ENCODE data around the gene SGSH. TPM values are rescaled to one million over a fixed set of nuclear protein-coding genes. Genes with fewer than 3 reads are reported as not detected.

Gene SGSH
- polyA plus RNA-seq, 1 donor (not counting 4 experiments of a cell fraction or from before 2014, with no cell fraction given): 9.6 TPM

DNA sequence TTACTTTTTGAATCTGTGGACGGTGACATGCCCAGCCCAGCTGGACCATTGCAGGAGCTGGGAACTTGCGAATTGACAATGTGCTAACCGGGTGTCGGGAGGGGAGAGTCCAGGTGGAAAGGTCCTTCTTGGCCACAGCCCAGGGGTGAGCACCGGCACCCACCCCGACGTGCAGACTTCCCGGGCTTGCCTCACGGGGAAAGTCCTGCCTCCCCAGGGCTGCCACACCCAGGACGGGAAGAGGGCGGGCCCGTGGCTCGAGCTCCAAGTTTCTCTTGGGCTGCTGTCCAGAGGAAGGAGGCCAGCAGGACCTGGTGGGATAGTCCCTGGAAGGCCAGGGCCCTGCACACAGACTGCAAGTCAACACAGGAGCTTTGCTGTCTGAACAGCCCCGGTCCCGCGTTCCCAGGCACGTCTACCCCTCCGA lies 32.6 kb downstream of the SGSH start:
- Histone ChIP-seq H2AFZ (ENCODE audit: control insufficient read depth, low read length) (peak overlapping the region; percentile 89), H3K36me3 (ENCODE audit: control insufficient read depth in 2 of 2, extremely low read depth in 1 of 2, insufficient read depth in 2 of 2, low read length in 2 of 2) (no peaks in the 10 kb centered on the region), H3K27me3 (ENCODE audit: control insufficient read depth, extremely low read depth, insufficient read depth, low read length) (peaks cover 9% of the 10 kb centered on the region), H3K4me2 (ENCODE audit: control insufficient read depth, extremely low read depth, insufficient read depth, low read depth, low read length) (peak overlapping the region; percentile 100), H4K20me1 (ENCODE audit: control insufficient read depth, extremely low read depth, insufficient read depth, low read length) (no peaks in the 10 kb centered on the region), H3K9me3 (ENCODE audit: control insufficient read depth, low read depth, low read length) (no peaks in the 10 kb centered on the region), H3K79me2 (ENCODE audit: control insufficient read depth, insufficient read depth, low read length) (no peaks in the 10 kb centered on the region), H3K9me1 (ENCODE audit: control insufficient read depth, extremely low read depth, insufficient read depth, low read length) (peaks cover 2% of the 10 kb centered on the region), H3K4me3 (ENCODE audit: control insufficient read depth in 2 of 3, extremely low read depth in 1 of 3, insufficient read depth in 2 of 3, low read depth in 1 of 3, low read length in 3 of 3) (peak overlapping the region; percentile 32 to 71 (median 61)), H3K4me1 (ENCODE audit: control insufficient read depth, extremely low read depth, insufficient read depth, low read length) (peaks cover 34% of the 10 kb centered on the region), H3K27ac (ENCODE audit: control insufficient read depth, insufficient read depth, low read length) (peak overlapping the region; percentile 83), H3K9ac (ENCODE audit: control insufficient read depth, extremely low read depth, insufficient read depth, low read length) (peak overlapping the region; percentile 77)
- TF ChIP-seq, protein P1, sequence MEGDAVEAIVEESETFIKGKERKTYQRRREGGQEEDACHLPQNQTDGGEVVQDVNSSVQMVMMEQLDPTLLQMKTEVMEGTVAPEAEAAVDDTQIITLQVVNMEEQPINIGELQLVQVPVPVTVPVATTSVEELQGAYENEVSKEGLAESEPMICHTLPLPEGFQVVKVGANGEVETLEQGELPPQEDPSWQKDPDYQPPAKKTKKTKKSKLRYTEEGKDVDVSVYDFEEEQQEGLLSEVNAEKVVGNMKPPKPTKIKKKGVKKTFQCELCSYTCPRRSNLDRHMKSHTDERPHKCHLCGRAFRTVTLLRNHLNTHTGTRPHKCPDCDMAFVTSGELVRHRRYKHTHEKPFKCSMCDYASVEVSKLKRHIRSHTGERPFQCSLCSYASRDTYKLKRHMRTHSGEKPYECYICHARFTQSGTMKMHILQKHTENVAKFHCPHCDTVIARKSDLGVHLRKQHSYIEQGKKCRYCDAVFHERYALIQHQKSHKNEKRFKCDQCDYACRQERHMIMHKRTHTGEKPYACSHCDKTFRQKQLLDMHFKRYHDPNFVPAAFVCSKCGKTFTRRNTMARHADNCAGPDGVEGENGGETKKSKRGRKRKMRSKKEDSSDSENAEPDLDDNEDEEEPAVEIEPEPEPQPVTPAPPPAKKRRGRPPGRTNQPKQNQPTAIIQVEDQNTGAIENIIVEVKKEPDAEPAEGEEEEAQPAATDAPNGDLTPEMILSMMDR (optimal IDR thresholded peaks at IDR 0.05 in 1 of 3, IDR thresholded peaks at IDR 0.05 in 1 of 3, conservative IDR thresholded peaks at IDR 0.05 in 1 of 3; ENCODE audit: extremely low read depth in 1 of 3, insufficient read depth in 2 of 3, low read length in 3 of 3): no peak
- TF ChIP-seq EZH2 (IDR thresholded peaks at IDR 0.05; ENCODE audit: low read length): no peak
- FAIRE-seq (no peak), DNase-seq (ENCODE audit: low read depth, low spot score) (no peak)
- dilution Hi-C loops (cut with MboI; ENCODE audit: extremely low pct_ligation_motif_present, low sequenced_read_pairs): no loop called here

DNA sequence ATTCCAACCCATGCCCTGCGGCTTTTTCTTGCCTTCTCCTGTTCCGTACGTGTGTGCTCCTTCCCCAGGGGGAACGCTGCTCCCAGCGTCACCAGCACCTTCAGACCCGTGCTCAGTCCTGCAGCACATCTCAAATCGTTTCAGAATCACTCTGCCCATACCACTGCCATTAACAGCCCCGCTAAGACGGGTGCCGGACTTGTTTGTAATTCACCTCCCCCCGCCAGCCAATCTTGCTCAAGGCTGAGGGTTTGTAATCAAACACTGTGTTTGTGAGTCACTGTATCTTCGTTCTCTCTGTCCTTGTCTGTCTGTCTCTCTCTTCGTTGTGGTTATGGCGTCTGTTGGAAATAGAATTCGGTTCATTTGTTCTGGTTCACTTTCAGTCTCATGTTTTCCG lies 33.0 kb downstream of the SGSH start:
- Histone ChIP-seq H3K4me1 (ENCODE audit: control insufficient read depth, extremely low read depth, insufficient read depth, low read length) (peaks cover 30% of the 10 kb centered on the region), H3K9ac (ENCODE audit: control insufficient read depth, extremely low read depth, insufficient read depth, low read length) (peak overlapping the region; percentile 77), H3K27me3 (ENCODE audit: control insufficient read depth, extremely low read depth, insufficient read depth, low read length) (peaks cover 14% of the 10 kb centered on the region), H3K4me3 (ENCODE audit: control insufficient read depth in 2 of 3, extremely low read depth in 1 of 3, insufficient read depth in 2 of 3, low read depth in 1 of 3, low read length in 3 of 3) (peak overlapping the region; percentile 32 to 71 (median 61)), H3K79me2 (ENCODE audit: control insufficient read depth, insufficient read depth, low read length) (no peaks in the 10 kb centered on the region), H2AFZ (ENCODE audit: control insufficient read depth, low read length) (peak overlapping the region; percentile 89), H3K9me1 (ENCODE audit: control insufficient read depth, extremely low read depth, insufficient read depth, low read length) (peaks cover 2% of the 10 kb centered on the region), H4K20me1 (ENCODE audit: control insufficient read depth, extremely low read depth, insufficient read depth, low read length) (no peaks in the 10 kb centered on the region), H3K4me2 (ENCODE audit: control insufficient read depth, extremely low read depth, insufficient read depth, low read depth, low read length) (peak overlapping the region; percentile 100), H3K27ac (ENCODE audit: control insufficient read depth, insufficient read depth, low read length) (peak overlapping the region; percentile 83), H3K36me3 (ENCODE audit: control insufficient read depth in 2 of 2, extremely low read depth in 1 of 2, insufficient read depth in 2 of 2, low read length in 2 of 2) (no peaks in the 10 kb centered on the region), H3K9me3 (ENCODE audit: control insufficient read depth, low read depth, low read length) (no peaks in the 10 kb centered on the region)
- peak; percentile 53 for DNase-seq (ENCODE audit: low read depth, low spot score)
- TF ChIP-seq, protein P1 (optimal IDR thresholded peaks at IDR 0.05 in 1 of 3, IDR thresholded peaks at IDR 0.05 in 1 of 3, conservative IDR thresholded peaks at IDR 0.05 in 1 of 3; ENCODE audit: extremely low read depth in 1 of 3, insufficient read depth in 2 of 3, low read length in 3 of 3): no peak
- no peak for TF ChIP-seq EZH2 (IDR thresholded peaks at IDR 0.05; ENCODE audit: low read length)
- dilution Hi-C loops (cut with MboI; ENCODE audit: extremely low pct_ligation_motif_present, low sequenced_read_pairs): no loop called here
- peak; percentile 98 for FAIRE-seq
